Measurements from ENCODE around the gene GIGYF2.

DNA sequence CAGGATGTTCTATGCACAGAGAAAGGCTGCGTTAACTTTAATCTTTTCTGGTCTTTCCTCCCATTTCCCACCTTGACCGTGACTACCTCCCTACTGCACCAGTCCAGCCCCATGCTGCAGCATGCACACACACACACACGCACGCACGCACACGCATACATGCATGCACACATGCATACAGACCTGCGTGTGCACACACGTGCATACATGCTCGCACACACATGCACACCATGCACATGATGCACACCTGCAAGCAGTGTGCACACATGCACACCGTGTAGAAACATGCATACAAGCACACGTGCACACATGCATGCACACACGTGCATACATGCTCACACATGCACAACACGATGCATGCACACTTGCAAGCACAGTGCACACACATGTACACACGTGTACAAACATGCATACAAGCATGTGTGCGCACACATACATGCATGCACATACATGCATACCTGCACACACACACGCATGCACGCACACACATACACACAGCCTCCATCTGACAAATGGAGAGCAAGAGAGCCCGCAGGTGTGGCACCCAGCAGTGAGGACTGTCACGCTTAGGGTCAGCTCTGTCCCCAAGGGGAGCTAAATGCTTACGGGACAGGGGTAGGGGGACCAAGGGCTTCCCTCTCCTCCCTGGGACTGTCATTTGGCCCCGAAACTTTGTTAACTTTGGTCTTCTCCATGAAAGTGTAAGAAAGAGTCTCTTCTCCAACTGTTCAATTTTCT lies 191.1 kb downstream of the GIGYF2 start:
- TF ChIP-seq CEBPB (IDR thresholded peaks at IDR 0.05) (no peak), EP300 (IDR thresholded peaks at IDR 0.05; ENCODE audit: borderline replicate concordance) (no peak), FOXM1 (IDR thresholded peaks at IDR 0.05; ENCODE audit: borderline replicate concordance, low read depth) (no peak), YY1 (IDR thresholded peaks at IDR 0.05; ENCODE audit: low read depth) (no peak)

Measured in Ishikawa (cell line).